HAP-1 (cell line): ENCODE measurements around the gene IFT88.

Source experiments
- DNase-seq, 2 experiments: peaks; one replicate each; pipeline ENCODE4 v3.0.0-alpha.2; 2016 to 2020; ENCODE audit warnings: low spot score in 2 of 2
- H3K27me3 ChIP-seq: fragments of 250-450 bp; sonication (Bioruptor Pico); 2 replicates; pipeline ENCODE4 v1.5.1; 2020; ENCODE audit warnings: low read depth, mild to moderate bottlenecking, moderate library complexity
- H3K36me3 ChIP-seq: fragments of 250-450 bp; sonication (Bioruptor Pico); replicated peaks from 2 replicates; pipeline ENCODE4 v1.5.1; 2020; ENCODE audit warnings: mild to moderate bottlenecking
- H3K4me1 ChIP-seq: fragments of 250-450 bp; sonication (Bioruptor Pico); 2 replicates; pipeline ENCODE4 v1.5.1; 2020; ENCODE audit warnings: mild to moderate bottlenecking
- H3K4me3 ChIP-seq: fragments of 250-450 bp; sonication (Bioruptor Pico); 2 replicates; pipeline ENCODE4 v1.5.1; 2020; ENCODE audit warnings: mild to moderate bottlenecking, moderate library complexity
- H3K9me3 ChIP-seq: fragments of 250-450 bp; sonication (Bioruptor Pico); 2 replicates; pipeline ENCODE4 v1.5.1; 2020; ENCODE audit warnings: mild to moderate bottlenecking, moderate library complexity
- in situ Hi-C: fragments of 300-500 bp; cut with MboI; formaldehyde crosslinking; loops from 3 replicates; pipeline ENCODE4 v1.14.3; 2020; ENCODE audit warnings: low sequenced_read_pairs, inconsistent platforms, mixed read lengths

IFT88 gene

DNA sequence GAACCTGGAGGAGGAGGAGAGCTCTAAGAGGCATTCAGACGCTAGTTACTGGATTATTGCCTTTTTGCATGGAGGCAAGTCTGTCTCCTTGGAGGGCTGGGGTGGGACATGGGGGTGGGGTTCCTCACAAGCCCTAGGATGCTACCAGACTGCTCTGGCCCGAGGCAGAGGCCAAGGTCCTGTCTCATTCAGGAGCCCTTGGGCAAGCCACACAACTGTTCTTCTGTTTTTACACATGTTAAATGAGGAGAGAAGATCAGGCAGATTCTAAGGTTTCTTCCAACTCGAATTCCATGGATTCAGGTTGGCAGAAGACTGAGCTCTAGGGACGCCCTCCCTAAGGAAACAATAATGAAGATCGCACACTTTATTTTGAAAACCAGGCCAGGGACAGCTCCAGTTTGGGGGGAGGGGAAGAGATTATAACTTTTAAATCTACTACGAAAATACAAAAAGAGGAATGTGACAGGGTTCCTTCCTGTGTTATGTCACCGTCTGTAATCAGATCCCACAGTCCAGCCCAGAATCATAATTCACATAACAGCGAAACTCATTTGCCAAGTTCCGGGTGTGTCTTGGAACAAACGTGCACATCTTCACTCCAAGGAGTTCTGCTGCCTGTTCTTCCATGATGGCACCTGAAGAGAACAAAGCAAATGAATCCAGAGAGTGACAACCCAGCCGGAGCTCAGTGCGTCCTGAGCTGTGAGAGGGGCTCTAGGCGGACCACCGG, 161.8 kb downstream of the IFT88 start:
- Histone ChIP-seq H3K4me3 (no peak overlapping the region), H3K9me3 (no peaks in the 10 kb centered on the region), H3K27me3 (no peaks in the 10 kb centered on the region), H3K36me3 (no peaks in the 10 kb centered on the region), H3K4me1 (no peaks in the 10 kb centered on the region)
- no peak for DNase-seq
- in situ Hi-C loops, result no loop called here

DNA sequence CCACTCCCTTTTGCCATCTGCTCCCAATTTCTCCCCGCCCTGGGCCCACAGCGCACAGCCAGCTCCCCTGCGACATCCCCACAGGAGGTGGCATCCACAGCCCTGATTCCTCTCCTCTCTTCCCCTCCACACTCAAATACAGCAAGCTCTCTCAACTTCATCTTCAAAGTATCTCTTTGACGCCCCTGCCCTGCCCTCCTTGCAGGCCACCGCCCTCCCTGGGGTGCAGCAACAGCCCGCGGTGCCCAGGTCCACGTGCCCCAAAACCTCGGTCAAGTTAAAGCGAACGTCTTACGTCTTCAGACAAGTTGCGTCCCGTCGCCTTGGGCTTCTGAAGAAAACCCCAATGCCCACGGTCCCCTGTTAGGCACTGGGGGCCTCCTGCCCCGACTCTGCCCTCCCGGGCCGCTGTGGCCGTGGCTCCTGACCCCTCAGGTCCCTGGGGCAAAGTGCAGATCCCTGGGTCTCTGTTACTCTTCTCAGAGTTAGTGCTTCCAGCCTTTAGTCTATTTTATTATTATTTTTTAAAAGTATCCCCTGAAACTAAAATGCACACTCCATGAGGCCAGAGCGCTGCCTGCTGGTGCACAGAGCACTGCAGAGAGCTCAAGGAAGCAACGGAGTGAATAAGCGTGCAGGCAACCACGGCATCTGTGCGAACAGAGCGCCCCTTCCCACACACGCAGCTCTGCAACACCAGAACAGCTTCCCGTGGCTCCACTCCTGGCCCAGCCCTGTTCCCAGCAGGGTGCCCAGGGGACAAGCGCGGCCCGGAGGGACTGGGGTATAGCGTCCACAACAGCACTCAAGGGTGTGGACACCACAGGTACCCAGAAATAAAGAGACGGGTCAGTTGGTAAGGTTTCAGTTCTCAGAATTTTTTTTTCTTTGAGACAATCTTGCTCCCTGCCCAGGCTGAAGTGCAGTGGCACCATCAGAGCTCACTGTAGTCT, 163.0 kb downstream of the IFT88 start:
- Histone ChIP-seq H3K36me3 (no peaks in the 10 kb centered on the region), H3K4me1 (no peaks in the 10 kb centered on the region), H3K9me3 (no peaks in the 10 kb centered on the region), H3K27me3 (no peaks in the 10 kb centered on the region), H3K4me3 (no peak overlapping the region)
- in situ Hi-C loops, result no loop called here
- no peak for DNase-seq

DNA sequence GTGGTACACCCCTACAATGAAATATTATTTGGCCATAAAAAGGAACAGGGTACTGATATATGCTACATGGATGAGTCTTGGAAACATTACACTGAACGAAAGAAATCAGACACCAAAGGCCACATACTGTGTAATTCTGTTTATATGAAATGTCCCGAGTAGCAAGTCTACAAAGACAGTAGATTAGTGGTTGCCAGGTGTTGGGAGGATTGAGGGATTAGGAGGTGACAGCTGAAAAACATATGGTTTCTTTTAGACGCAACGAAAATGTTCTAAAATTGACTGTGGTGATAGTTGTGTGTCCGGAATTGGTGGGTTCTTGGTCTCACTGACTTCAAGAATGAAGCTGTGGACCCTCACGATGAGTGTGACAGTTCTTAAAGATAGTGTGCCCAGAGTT, 171.7 kb downstream of the IFT88 start:
- H3K4me3 ChIP-seq, result no peak overlapping the region
- H3K36me3 ChIP-seq, result no peaks in the 10 kb centered on the region
- H3K4me1 ChIP-seq, result 0 out of 2 replicates have a peak, but pooled peaks cover 3% of the 10 kb centered on the region
- in situ Hi-C loops, result no loop called here
- no peaks in the 10 kb centered on the region for H3K9me3 ChIP-seq
- H3K27me3 ChIP-seq, result no peaks in the 10 kb centered on the region
- no peak for DNase-seq

DNA sequence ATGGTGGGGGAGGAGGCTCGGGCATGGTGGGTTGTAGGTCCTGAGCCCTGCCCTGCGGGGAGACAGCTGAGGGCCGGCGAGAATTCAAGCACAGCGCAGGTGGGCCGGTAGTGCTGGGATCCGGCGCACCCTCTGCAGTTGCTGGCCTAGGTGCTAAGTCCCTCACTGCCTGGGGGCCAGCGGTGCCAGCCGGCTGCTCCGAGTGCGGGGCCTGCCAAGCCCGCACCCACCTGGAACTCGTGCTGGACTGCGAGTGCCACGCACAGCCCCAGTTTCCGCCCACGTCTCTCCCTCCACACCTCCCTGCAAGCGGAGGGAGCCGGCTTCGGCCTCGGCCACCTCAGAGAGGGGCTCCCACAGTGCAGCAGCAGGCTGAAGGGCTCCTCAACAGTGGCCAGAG, 173.1 kb downstream of the IFT88 start:
- Histone ChIP-seq H3K4me1 (0 out of 2 replicates have a peak, but pooled peaks cover 3% of the 10 kb centered on the region), H3K9me3 (no peaks in the 10 kb centered on the region), H3K27me3 (no peaks in the 10 kb centered on the region), H3K4me3 (no peak overlapping the region), H3K36me3 (no peaks in the 10 kb centered on the region)
- in situ Hi-C loops, result no loop called here
- DNase-seq, result no peak
